ENCODE results near the gene WDFY2. TPM values are rescaled to one million over a fixed set of nuclear protein-coding genes. Genes with fewer than 3 reads are reported as not detected.
"Not testable (repeated sequence)": the region's sequence is repeated elsewhere in the genome, so short reads cannot be mapped to it uniquely, and the experiment has no call there.

Gene WDFY2
- total RNA-seq, 3 donors from 2014 or later = 3.4 to 9.6 (median 6.6) TPM

DNA sequence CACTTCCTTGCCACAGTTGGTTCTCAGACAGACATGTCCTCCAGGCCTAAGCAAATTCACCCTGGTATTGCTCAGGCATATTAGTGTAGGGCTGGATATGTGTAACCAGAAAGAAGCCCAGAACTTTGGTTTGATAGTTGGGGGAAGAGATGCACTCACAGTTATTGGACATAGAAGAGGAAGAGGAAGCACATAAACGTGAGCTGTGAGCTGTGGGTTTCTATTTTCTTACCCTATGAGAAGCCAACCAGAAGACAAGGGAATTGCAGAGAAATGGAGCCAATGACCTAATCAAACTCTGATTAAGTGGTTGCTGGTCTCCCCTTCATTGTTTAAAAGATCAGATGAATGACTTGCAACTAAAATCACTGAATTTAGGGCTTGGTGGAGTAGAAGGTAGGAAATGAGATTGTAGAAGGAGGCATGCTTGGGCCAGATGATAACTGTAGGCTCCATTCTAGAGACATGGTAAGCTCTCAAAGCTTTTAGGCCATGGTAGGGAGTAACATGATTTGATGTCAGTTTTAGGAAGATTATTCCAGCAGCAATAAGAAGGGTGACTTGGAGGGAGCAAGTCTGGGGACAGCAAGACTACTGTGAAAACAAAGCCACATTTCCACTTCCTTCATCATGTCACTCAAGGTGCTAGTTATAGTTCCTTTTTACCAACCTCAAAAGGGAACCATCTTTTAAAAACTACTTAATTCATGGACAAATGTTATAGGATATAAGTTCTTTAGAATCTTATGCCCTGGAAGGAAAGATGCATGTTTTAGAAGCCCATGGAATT lies 24.1 kb upstream of the WDFY2 start:
- intact Hi-C loops (cut with DNase I, micrococcal nuclease) = no loop called here
- ATAC-seq (no peak), DNase-seq (no peak)

GRCh38 chr13:51562011-51562671 lies 22.1 kb upstream of the WDFY2 start:
- peak in 1 of 3 donors; percentile 20 for DNase-seq
- Histone ChIP-seq H3K36me3 (ENCODE audit: low read depth) (no peaks in the 10 kb centered on the region), H3K4me1 (ENCODE audit: low read depth) (no peaks in the 10 kb centered on the region), H3K9me3 (no peaks in the 10 kb centered on the region), H3K4me3 (no peak overlapping the region)
- TF ChIP-seq, protein P1, sequence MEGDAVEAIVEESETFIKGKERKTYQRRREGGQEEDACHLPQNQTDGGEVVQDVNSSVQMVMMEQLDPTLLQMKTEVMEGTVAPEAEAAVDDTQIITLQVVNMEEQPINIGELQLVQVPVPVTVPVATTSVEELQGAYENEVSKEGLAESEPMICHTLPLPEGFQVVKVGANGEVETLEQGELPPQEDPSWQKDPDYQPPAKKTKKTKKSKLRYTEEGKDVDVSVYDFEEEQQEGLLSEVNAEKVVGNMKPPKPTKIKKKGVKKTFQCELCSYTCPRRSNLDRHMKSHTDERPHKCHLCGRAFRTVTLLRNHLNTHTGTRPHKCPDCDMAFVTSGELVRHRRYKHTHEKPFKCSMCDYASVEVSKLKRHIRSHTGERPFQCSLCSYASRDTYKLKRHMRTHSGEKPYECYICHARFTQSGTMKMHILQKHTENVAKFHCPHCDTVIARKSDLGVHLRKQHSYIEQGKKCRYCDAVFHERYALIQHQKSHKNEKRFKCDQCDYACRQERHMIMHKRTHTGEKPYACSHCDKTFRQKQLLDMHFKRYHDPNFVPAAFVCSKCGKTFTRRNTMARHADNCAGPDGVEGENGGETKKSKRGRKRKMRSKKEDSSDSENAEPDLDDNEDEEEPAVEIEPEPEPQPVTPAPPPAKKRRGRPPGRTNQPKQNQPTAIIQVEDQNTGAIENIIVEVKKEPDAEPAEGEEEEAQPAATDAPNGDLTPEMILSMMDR (IDR thresholded peaks at IDR 0.05) = no peak
- ATAC-seq = peak; percentile 23
- intact Hi-C loops (cut with DNase I, micrococcal nuclease) = no loop called here

More for the DNA sequence above, 24.1 kb upstream of the WDFY2 start:
- Histone ChIP-seq H3K36me3 (ENCODE audit: low read depth) (no peaks in the 10 kb centered on the region), H3K4me1 (ENCODE audit: low read depth) (no peaks in the 10 kb centered on the region), H3K9me3 (no peaks in the 10 kb centered on the region), H3K4me3 (no peak overlapping the region)
- TF ChIP-seq, protein P1 (IDR thresholded peaks at IDR 0.05) = no peak

GRCh38 chr13:51564252-51564651 lies 20.0 kb upstream of the WDFY2 start:
- Histone ChIP-seq H3K4me1 (ENCODE audit: low read depth) (no peaks in the 10 kb centered on the region), H3K4me3 (no peak overlapping the region), H3K9me3 (no peaks in the 10 kb centered on the region), H3K36me3 (ENCODE audit: low read depth) (no peaks in the 10 kb centered on the region)
- TF ChIP-seq, protein P1 (IDR thresholded peaks at IDR 0.05) = no peak
- intact Hi-C loops (cut with DNase I, micrococcal nuclease) = no loop called here
- no peak for ATAC-seq
- no peak for DNase-seq

DNA sequence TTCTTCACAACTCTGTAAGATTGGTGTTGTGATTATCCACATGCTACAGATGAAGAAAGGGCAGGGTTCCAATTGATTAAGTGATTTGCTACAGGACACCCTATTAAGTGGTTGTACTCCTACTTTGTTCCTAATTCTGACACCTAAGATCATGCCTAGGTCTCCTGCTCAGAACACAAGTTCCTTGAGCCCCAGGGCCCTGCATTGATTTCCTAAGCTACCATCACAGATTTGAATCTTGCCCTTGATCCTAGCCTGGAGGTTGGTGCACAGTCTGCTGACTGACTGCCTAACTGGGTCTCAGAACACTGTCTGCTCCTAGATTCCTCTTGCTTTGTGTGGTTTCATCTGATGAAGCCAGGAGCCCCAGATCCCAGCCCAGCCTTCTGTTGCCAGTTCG lies 19.6 kb upstream of the WDFY2 start:
- no peak for ATAC-seq
- intact Hi-C loops (cut with DNase I, micrococcal nuclease) = no loop called here
- Histone ChIP-seq H3K4me1 (ENCODE audit: low read depth) (no peaks in the 10 kb centered on the region), H3K9me3 (no peaks in the 10 kb centered on the region), H3K4me3 (no peak overlapping the region), H3K36me3 (ENCODE audit: low read depth) (no peaks in the 10 kb centered on the region)
- TF ChIP-seq, protein P1 (IDR thresholded peaks at IDR 0.05) = no peak
- DNase-seq = no peak

- H3K36me3 ChIP-seq (ENCODE audit: low read depth); H3K4me1 ChIP-seq (ENCODE audit: low read depth); intact Hi-C loops (cut with DNase I, micrococcal nuclease); DNase-seq; ATAC-seq; H3K9me3 ChIP-seq; H3K4me3 ChIP-seq: not testable (repeated sequence)
Measured at GRCh38 chr13:51569001-51569400, 15.3 kb upstream of the WDFY2 start.

DNA sequence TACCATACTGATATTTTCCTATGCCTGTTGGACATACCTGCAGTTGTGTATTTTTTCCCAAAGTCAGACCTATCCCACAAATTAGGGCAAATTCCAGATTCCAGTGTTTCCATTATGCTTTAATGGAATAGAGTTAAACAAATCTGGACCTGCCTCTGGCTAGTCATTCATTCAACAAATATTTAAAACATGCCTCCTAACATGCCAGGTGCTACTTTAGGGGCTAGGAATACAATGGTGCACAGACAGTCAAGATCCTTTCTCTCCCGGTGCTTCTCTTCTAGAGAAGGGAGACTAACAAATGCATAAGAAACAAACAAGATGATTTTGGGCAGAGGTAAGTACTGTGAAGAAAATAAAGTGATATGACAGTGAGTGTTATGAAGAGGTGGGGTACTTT lies 7.5 kb upstream of the WDFY2 start:
- DNase-seq (no peak), ATAC-seq (no peak)
- no peaks in the 10 kb centered on the region for H3K4me1 ChIP-seq (ENCODE audit: low read depth)
- H3K4me3 ChIP-seq = no peak overlapping the region
- intact Hi-C loops (cut with DNase I, micrococcal nuclease) = no loop called here
- H3K36me3 ChIP-seq (ENCODE audit: low read depth) = no peaks in the 10 kb centered on the region
- TF ChIP-seq, protein P1 (IDR thresholded peaks at IDR 0.05) = no peak
- H3K9me3 ChIP-seq = no peaks in the 10 kb centered on the region
